Muscle layer of duodenum (tissue), 2 donors: ENCODE results near the gene C19orf73.

Source experiments
- H3K27ac ChIP-seq: one replicate; pipeline ENCODE4 v1.7.0; 2013; ENCODE audit warnings: mild to moderate bottlenecking, low read length
- H3K27me3 ChIP-seq: one replicate; pipeline ENCODE4 v1.7.0; 2013; ENCODE audit warnings: low read depth, mild to moderate bottlenecking, control low read depth, low read length
- H3K36me3 ChIP-seq, 2 donors: one replicate each; pipeline ENCODE4 v1.7.0; 2013; ENCODE audit warnings: low read length in 2 of 2, control low read depth in 1 of 2, mild to moderate bottlenecking in 1 of 2; ENCODE audit not compliant: insufficient read depth in 2 of 2, control insufficient read depth in 1 of 2
- H3K4me1 ChIP-seq, 2 donors: one replicate each; pipeline ENCODE4 v1.7.0; 2013; ENCODE audit warnings: low read length in 2 of 2, mild to moderate bottlenecking in 2 of 2, control low read depth in 1 of 2, moderate library complexity in 1 of 2; ENCODE audit not compliant: insufficient read depth in 2 of 2, control insufficient read depth in 1 of 2
- H3K4me3 ChIP-seq, 2 donors: one replicate each; pipeline ENCODE4 v1.7.0; 2013; ENCODE audit warnings: low read length in 2 of 2, low read depth in 1 of 2, mild to moderate bottlenecking in 1 of 2
- H3K9me3 ChIP-seq, 2 donors: one replicate each; pipeline ENCODE4 v1.7.0; 2013; ENCODE audit warnings: low read length in 2 of 2, control low read depth in 1 of 2, mild to moderate bottlenecking in 1 of 2; ENCODE audit not compliant: control insufficient read depth in 1 of 2
- donor health status: healthy.

Gene C19orf73

GRCh38 chr19:49155005-49155819 lies 36.3 kb upstream of the C19orf73 start, which contains the start of gene HRC:
TSS of gene HRC (minus strand) at chr19:49155396. CDS start at chr19:49155237, 159 bp downstream.
- Histone ChIP-seq H3K36me3 (no peaks in the 10 kb centered on the region), H3K4me1 (peaks cover 3 to 13% of the 10 kb centered on the region in 2 donors), H3K9me3 (no peaks in the 10 kb centered on the region), H3K27ac (no peak within 1 kb of the TSS), H3K27me3 (no peaks in the 10 kb centered on the region), H3K4me3 (no peak within 1 kb of the TSS)

- H3K36me3 ChIP-seq: no peaks in the 10 kb centered on the region
- H3K27me3 ChIP-seq: no peaks in the 10 kb centered on the region
- peaks cover 3 to 13% of the 10 kb centered on the region in 2 donors for H3K4me1 ChIP-seq
- no peaks in the 10 kb centered on the region for H3K9me3 ChIP-seq
- no peak overlapping the region for H3K4me3 ChIP-seq
- no peak overlapping the region for H3K27ac ChIP-seq
Measured at GRCh38 chr19:49154279-49154678, 35.3 kb upstream of the C19orf73 start.

GRCh38 chr19:49153167-49153809 lies 34.3 kb upstream of the C19orf73 start:
- Histone ChIP-seq H3K9me3 (no peaks in the 10 kb centered on the region), H3K36me3 (no peaks in the 10 kb centered on the region), H3K4me1 (peaks cover 3 to 17% of the 10 kb centered on the region in 2 donors), H3K27me3 (no peaks in the 10 kb centered on the region), H3K27ac (no peak overlapping the region), H3K4me3 (no peak overlapping the region)

GRCh38 chr19:49152119-49152550 lies 33.2 kb upstream of the C19orf73 start:
- Histone ChIP-seq H3K27me3 (no peaks in the 10 kb centered on the region), H3K36me3 (no peaks in the 10 kb centered on the region), H3K4me1 (peaks cover 3 to 19% of the 10 kb centered on the region in 2 donors), H3K4me3 (no peak overlapping the region), H3K27ac (no peak overlapping the region), H3K9me3 (no peaks in the 10 kb centered on the region)

- H3K27me3 ChIP-seq: no peaks in the 10 kb centered on the region
- peaks cover 3 to 19% of the 10 kb centered on the region in 2 donors for H3K4me1 ChIP-seq
- H3K4me3 ChIP-seq: peak overlapping the region; percentile 38 to 78
- H3K27ac ChIP-seq: peak overlapping the region; percentile 79
- H3K36me3 ChIP-seq: no peaks in the 10 kb centered on the region
- no peaks in the 10 kb centered on the region for H3K9me3 ChIP-seq
Measured at GRCh38 chr19:49151267-49152118, 32.5 kb upstream of the C19orf73 start.

- no peaks in the 10 kb centered on the region for H3K36me3 ChIP-seq
- peaks cover 3 to 24% of the 10 kb centered on the region in 2 donors for H3K4me1 ChIP-seq
- H3K27me3 ChIP-seq: no peaks in the 10 kb centered on the region
- H3K9me3 ChIP-seq: no peaks in the 10 kb centered on the region
- peak overlapping the region; percentile 79 for H3K27ac ChIP-seq
- peak overlapping the region; percentile 73 to 78 for H3K4me3 ChIP-seq
Measured at GRCh38 chr19:49150944-49151243, 32.0 kb upstream of the C19orf73 start.

- Histone ChIP-seq H3K4me1 (peaks cover 3 to 30% of the 10 kb centered on the region in 2 donors), H3K36me3 (no peaks in the 10 kb centered on the region), H3K4me3 (peak overlapping the region; percentile 73 to 78), H3K27ac (peak overlapping the region; percentile 83), H3K9me3 (no peaks in the 10 kb centered on the region), H3K27me3 (no peaks in the 10 kb centered on the region)
Measured at GRCh38 chr19:49150106-49150943, 31.4 kb upstream of the C19orf73 start.

- Histone ChIP-seq H3K9me3 (no peaks in the 10 kb centered on the region), H3K4me1 (peaks cover 3 to 31% of the 10 kb centered on the region in 2 donors), H3K27ac (peak overlapping the region; percentile 83), H3K4me3 (peak overlapping the region; percentile 73 to 78), H3K36me3 (no peaks in the 10 kb centered on the region), H3K27me3 (no peaks in the 10 kb centered on the region)
Measured at GRCh38 chr19:49149652-49150105, 30.7 kb upstream of the C19orf73 start.

- H3K36me3 ChIP-seq: no peaks in the 10 kb centered on the region
- H3K9me3 ChIP-seq: no peaks in the 10 kb centered on the region
- no peaks in the 10 kb centered on the region for H3K27me3 ChIP-seq
- H3K4me1 ChIP-seq: peaks cover 3 to 31% of the 10 kb centered on the region in 2 donors
- peak overlapping the region; percentile 73 to 78 for H3K4me3 ChIP-seq
- peak overlapping the region; percentile 83 for H3K27ac ChIP-seq
Measured at GRCh38 chr19:49148784-49149651, 30.1 kb upstream of the C19orf73 start.
